Upper lobe of left lung (tissue), 6 donors: Measurements from ENCODE around the gene RAB11FIP4. TPM values are rescaled to one million over a fixed set of nuclear protein-coding genes. Genes with fewer than 3 reads are reported as not detected.

Source experiments
- ATAC-seq, 2 donors: fragments of 200-7000 bp; cut with Tn5 transposase; one replicate each; pipeline ENCODE4 v1.9.1; 2022; ENCODE audit warnings: mild to moderate bottlenecking in 2 of 2, moderate library complexity in 2 of 2; ENCODE audit not compliant: low FRiP score in 2 of 2
- DNase-seq, 2 donors: peaks; one replicate each; pipeline ENCODE4 v3.0.0-alpha.2; 2019 to 2020
- H3K27ac ChIP-seq, 4 donors: fragments of 200-600 bp; sonication (generic); one replicate each; pipeline ENCODE4 v1.5.1; 2016 to 2019
- H3K27me3 ChIP-seq, 4 donors: fragments of 200-600 bp; sonication (generic); one replicate each; pipeline ENCODE4 v1.5.1; 2017 to 2019
- H3K36me3 ChIP-seq, 4 donors: fragments of 200-600 bp; sonication (generic); one replicate each; pipeline ENCODE4 v1.5.1; 2016 to 2019
- H3K4me1 ChIP-seq, 4 donors: fragments of 200-600 bp; sonication (generic); one replicate each; pipeline ENCODE4 v1.5.1; 2018 to 2019
- H3K4me3 ChIP-seq, 4 donors: fragments of 200-600 bp; sonication (generic); one replicate each; pipeline ENCODE4 v1.5.1; 2017 to 2019; ENCODE audit warnings: mild to moderate bottlenecking in 2 of 4, moderate library complexity in 1 of 4
- H3K9me3 ChIP-seq, 4 donors: fragments of 200-600 bp; sonication (generic); one replicate each; pipeline ENCODE4 v1.5.1; 2018 to 2019
- EP300 ChIP-seq, 4 donors: sonication (generic); formaldehyde crosslinking; IDR thresholded peaks; one replicate each; pipeline ENCODE4 v1.5.1; 2017; ENCODE audit warnings: antibody characterized with exemption in 4 of 4, control low read depth in 2 of 4
- POLR2A ChIP-seq, 4 donors: fragments of 450-650 bp; IDR thresholded peaks; one replicate each; pipeline ENCODE4 v1.5.1; 2016 to 2017; ENCODE audit warnings: antibody characterized with exemption in 4 of 4, mild to moderate bottlenecking in 2 of 4
- POLR2AphosphoS5 ChIP-seq, 2 donors: sonication (generic); formaldehyde crosslinking; IDR thresholded peaks; one replicate each; pipeline ENCODE4 v1.5.1; 2017; ENCODE audit warnings: antibody characterized with exemption in 2 of 2
- WGBS, 2 donors: methylation state at CpG; one replicate each; pipeline ENCODE4 v1.1.5; 2017 to 2018; 5-methylcytosine and 5-hydroxymethylcytosine counted together
- total RNA-seq, 6 donors: library from RNA; depleted of rRNA in 4 of 6; stranded (reverse); fragments of >200 nt in 4 of 6; gene quantifications; one replicate each; pipeline versions ENCODE4 v1.1.0 to v1.2.1, GENCODE V29; 2016 to 2021
- TF ChIP-seq, protein P1 (sequence below), 6 experiments: fragments of 450-650 bp in 4 of 6; fragments of 200-600 bp in 2 of 6; sonication (generic) in 2 of 6; IDR thresholded peaks; one replicate each; pipeline ENCODE4 v1.5.1; 2016 to 2019; ENCODE audit warnings: antibody characterized with exemption in 6 of 6
- donor health status: DM: no; HTN: no; CAD: no; lungs with moderate emphysema.
- donor health status: DM: no; HTN: yes; CAD: no; lungs with severe emphysema.

RAB11FIP4 gene
- total RNA-seq, 6 donors from 2014 or later = 15.2 to 36.1 (median 23.3) TPM

GRCh38 chr17:31386542-31387075 is 4.9 kb upstream of the RAB11FIP4 start:
- Histone ChIP-seq H3K27ac (no peak overlapping the region), H3K27me3 (peaks cover 0 to 19% (median 2%) of the 10 kb centered on the region in 4 donors), H3K4me1 (peaks cover 4 to 23% (median 5%) of the 10 kb centered on the region in 4 donors), H3K36me3 (peaks cover 0 to 3% (median 0%) of the 10 kb centered on the region in 4 donors), H3K4me3 (no peak overlapping the region), H3K9me3 (no peaks in the 10 kb centered on the region)
- no peak for DNase-seq
- 46 to 77% methylated on average over 3 of the region's 3 CpGs for WGBS, 2 donors
- ATAC-seq = no peak
- TF ChIP-seq EP300 (IDR thresholded peaks at IDR 0.05) (no peak), POLR2AphosphoS5 (IDR thresholded peaks at IDR 0.05) (no peak), POLR2A (IDR thresholded peaks at IDR 0.05) (no peak)
- TF ChIP-seq, protein P1, sequence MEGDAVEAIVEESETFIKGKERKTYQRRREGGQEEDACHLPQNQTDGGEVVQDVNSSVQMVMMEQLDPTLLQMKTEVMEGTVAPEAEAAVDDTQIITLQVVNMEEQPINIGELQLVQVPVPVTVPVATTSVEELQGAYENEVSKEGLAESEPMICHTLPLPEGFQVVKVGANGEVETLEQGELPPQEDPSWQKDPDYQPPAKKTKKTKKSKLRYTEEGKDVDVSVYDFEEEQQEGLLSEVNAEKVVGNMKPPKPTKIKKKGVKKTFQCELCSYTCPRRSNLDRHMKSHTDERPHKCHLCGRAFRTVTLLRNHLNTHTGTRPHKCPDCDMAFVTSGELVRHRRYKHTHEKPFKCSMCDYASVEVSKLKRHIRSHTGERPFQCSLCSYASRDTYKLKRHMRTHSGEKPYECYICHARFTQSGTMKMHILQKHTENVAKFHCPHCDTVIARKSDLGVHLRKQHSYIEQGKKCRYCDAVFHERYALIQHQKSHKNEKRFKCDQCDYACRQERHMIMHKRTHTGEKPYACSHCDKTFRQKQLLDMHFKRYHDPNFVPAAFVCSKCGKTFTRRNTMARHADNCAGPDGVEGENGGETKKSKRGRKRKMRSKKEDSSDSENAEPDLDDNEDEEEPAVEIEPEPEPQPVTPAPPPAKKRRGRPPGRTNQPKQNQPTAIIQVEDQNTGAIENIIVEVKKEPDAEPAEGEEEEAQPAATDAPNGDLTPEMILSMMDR (IDR thresholded peaks at IDR 0.05) = no peak

DNA sequence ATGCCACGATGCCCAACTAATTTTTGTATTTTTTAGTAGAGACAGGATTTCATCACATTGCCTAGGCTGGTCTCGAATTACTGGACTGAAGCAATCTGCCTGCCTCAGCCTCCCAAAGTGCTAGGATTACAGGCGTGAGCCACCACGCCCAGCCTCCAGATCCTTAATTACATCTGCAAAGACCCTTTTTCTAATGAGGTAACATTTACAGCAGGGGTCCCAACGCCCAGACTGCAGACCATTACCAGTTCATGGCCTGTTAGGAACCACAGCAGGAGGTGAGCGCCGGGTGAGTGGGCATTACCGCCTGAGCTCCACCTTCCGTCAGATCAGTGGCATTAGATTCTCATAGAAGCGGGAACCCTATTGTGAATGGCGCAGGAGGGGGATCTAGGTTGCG is 4.0 kb upstream of the RAB11FIP4 start:
- 80 to 92% methylated on average over 12 of the region's 12 CpGs for WGBS, 2 donors
- peaks cover 0 to 27% (median 6%) of the 10 kb centered on the region in 4 donors for H3K27me3 ChIP-seq
- DNase-seq = no peak

DNA sequence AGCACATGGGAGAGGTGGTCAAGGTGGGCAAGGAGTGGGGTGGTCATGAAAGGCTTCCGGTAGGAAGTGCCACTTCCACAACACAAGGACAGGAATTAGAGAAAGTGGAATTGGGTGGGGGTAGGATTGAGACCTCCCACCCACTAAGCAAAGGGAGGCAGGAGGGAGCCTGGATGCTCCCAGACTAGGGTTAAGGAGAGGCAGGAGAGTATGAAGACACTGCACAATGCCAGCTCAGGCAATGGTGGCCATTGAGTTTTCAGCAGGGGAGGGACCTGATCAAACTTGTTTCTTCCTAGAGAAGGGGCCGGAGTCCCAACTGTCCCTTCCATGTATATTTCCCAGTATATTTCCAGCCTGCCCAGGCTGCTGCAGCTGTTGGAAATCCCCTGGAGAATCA is 3.1 kb upstream of the RAB11FIP4 start:
- TF ChIP-seq, protein P1 (IDR thresholded peaks at IDR 0.05) = no peak
- TF ChIP-seq POLR2AphosphoS5 (IDR thresholded peaks at IDR 0.05) (no peak), EP300 (IDR thresholded peaks at IDR 0.05) (no peak), POLR2A (IDR thresholded peaks at IDR 0.05) (no peak)
- Histone ChIP-seq H3K36me3 (no peaks in the 10 kb centered on the region), H3K27ac (no peak overlapping the region), H3K4me3 (no peak overlapping the region), H3K9me3 (no peaks in the 10 kb centered on the region), H3K4me1 (peaks cover 10 to 31% (median 11%) of the 10 kb centered on the region in 4 donors), H3K27me3 (peaks cover 0 to 36% (median 10%) of the 10 kb centered on the region in 4 donors)
- DNase-seq (no peak), ATAC-seq (no peak)
- 78 to 92% methylated on average over 2 of the region's 2 CpGs for WGBS, 2 donors

More for the DNA sequence above, 4.0 kb upstream of the RAB11FIP4 start:
- ATAC-seq = no peak
- Histone ChIP-seq H3K9me3 (no peaks in the 10 kb centered on the region), H3K4me1 (peaks cover 10 to 30% (median 11%) of the 10 kb centered on the region in 4 donors), H3K4me3 (no peak overlapping the region), H3K36me3 (no peaks in the 10 kb centered on the region), H3K27ac (no peak overlapping the region)
- TF ChIP-seq, protein P1 (IDR thresholded peaks at IDR 0.05) = no peak
- TF ChIP-seq POLR2A (IDR thresholded peaks at IDR 0.05) (no peak), POLR2AphosphoS5 (IDR thresholded peaks at IDR 0.05) (no peak), EP300 (IDR thresholded peaks at IDR 0.05) (no peak)

- H3K4me3 ChIP-seq = no peak overlapping the region
- H3K36me3 ChIP-seq = no peaks in the 10 kb centered on the region
- H3K9me3 ChIP-seq = no peaks in the 10 kb centered on the region
- H3K27me3 ChIP-seq = peaks cover 0 to 39% (median 10%) of the 10 kb centered on the region in 4 donors
- ATAC-seq = peak; percentile 35 to 48
- no peak for TF ChIP-seq POLR2AphosphoS5 (IDR thresholded peaks at IDR 0.05)
- TF ChIP-seq, protein P1 (IDR thresholded peaks at IDR 0.05) = peak; percentile 28 to 49 (median 46)
- WGBS, 2 donors = 41 to 59% methylated on average over 6 to 18 of the region's 18 CpGs
- peaks cover 10 to 31% (median 11%) of the 10 kb centered on the region in 4 donors for H3K4me1 ChIP-seq
- H3K27ac ChIP-seq = no peak overlapping the region
- DNase-seq = peak; percentile 20 to 71
Observed at GRCh38 chr17:31388770-31389656, 2.5 kb upstream of the RAB11FIP4 start.
